ENCODE results near the gene NFIB.

The NFIB gene

GRCh38 chr9:14313951-14314423 is at the start of gene NFIB:
NFIB (minus strand) TSS chr9:14314141; CDS start chr9:14313511, 630 bp downstream.
- Histone ChIP-seq H3K9ac (no peak within 1 kb of the TSS), H3K36me3 (no peaks in the 10 kb centered on the region), H3K4me1 (peaks cover 23% of the 10 kb centered on the region), H3K27ac (no peak within 1 kb of the TSS), H3K9me3 (peaks cover 33% of the 10 kb centered on the region), H4K20me1 (no peaks in the 10 kb centered on the region), H3K4me3 (no peak within 1 kb of the TSS), H3K27me3 (no peaks in the 10 kb centered on the region), H3K4me2 (no peak within 1 kb of the TSS)
- no peak for TF ChIP-seq Cebpa-rat (IDR thresholded peaks at IDR 0.05)

- Histone ChIP-seq H3K27me3 (no peaks in the 10 kb centered on the region), H3K4me2 (no peak overlapping the region), H3K4me3 (no peak overlapping the region), H3K9me3 (no peaks in the 10 kb centered on the region), H3K9ac (no peak overlapping the region), H4K20me1 (no peaks in the 10 kb centered on the region), H3K36me3 (no peaks in the 10 kb centered on the region), H3K4me1 (peaks cover 16% of the 10 kb centered on the region), H3K27ac (no peak overlapping the region)
- TF ChIP-seq Cebpa-rat (IDR thresholded peaks at IDR 0.05) = no peak
Observed at GRCh38 chr9:14362175-14362574, 48.2 kb upstream of the NFIB start.

GRCh38 chr9:14361074-14361473 is 47.1 kb upstream of the NFIB start:
- H3K9me3 ChIP-seq = no peaks in the 10 kb centered on the region
- H3K27me3 ChIP-seq = no peaks in the 10 kb centered on the region
- H3K4me3 ChIP-seq = no peak overlapping the region
- no peaks in the 10 kb centered on the region for H4K20me1 ChIP-seq
- no peak overlapping the region for H3K27ac ChIP-seq
- no peak overlapping the region for H3K9ac ChIP-seq
- H3K4me2 ChIP-seq = no peak overlapping the region
- H3K4me1 ChIP-seq = peaks cover 6% of the 10 kb centered on the region
- no peaks in the 10 kb centered on the region for H3K36me3 ChIP-seq
- no peak for TF ChIP-seq Cebpa-rat (IDR thresholded peaks at IDR 0.05)

- Histone ChIP-seq H3K4me1 (no peaks in the 10 kb centered on the region), H3K27me3 (no peaks in the 10 kb centered on the region), H3K9me3 (no peaks in the 10 kb centered on the region), H4K20me1 (no peaks in the 10 kb centered on the region), H3K4me3 (no peak overlapping the region), H3K27ac (no peak overlapping the region), H3K9ac (no peak overlapping the region), H3K4me2 (no peak overlapping the region), H3K36me3 (no peaks in the 10 kb centered on the region)
- TF ChIP-seq Cebpa-rat (IDR thresholded peaks at IDR 0.05) = no peak
Observed at GRCh38 chr9:14358523-14358922, 44.6 kb upstream of the NFIB start.

GRCh38 chr9:14356351-14357265 is 42.7 kb upstream of the NFIB start:
- H3K4me2 ChIP-seq = no peak overlapping the region
- peaks cover 2% of the 10 kb centered on the region for H3K27me3 ChIP-seq
- no peak for TF ChIP-seq Cebpa-rat (IDR thresholded peaks at IDR 0.05)
- no peaks in the 10 kb centered on the region for H3K9me3 ChIP-seq
- H4K20me1 ChIP-seq = no peaks in the 10 kb centered on the region
- no peaks in the 10 kb centered on the region for H3K36me3 ChIP-seq
- H3K4me3 ChIP-seq = no peak overlapping the region
- no peak overlapping the region for H3K27ac ChIP-seq
- H3K9ac ChIP-seq = no peak overlapping the region
- H3K4me1 ChIP-seq = no peaks in the 10 kb centered on the region

- H3K27me3 ChIP-seq = peaks cover 26% of the 10 kb centered on the region
Observed at GRCh38 chr9:14354201-14354600, 40.3 kb upstream of the NFIB start.

GRCh38 chr9:14353222-14354056 is 39.5 kb upstream of the NFIB start:
- no peak overlapping the region for H3K4me2 ChIP-seq
- H3K36me3 ChIP-seq = no peaks in the 10 kb centered on the region
- no peak overlapping the region for H3K4me3 ChIP-seq
- no peak overlapping the region for H3K9ac ChIP-seq
- peaks cover 26% of the 10 kb centered on the region for H4K20me1 ChIP-seq
- H3K27me3 ChIP-seq = peaks cover 34% of the 10 kb centered on the region
- no peak overlapping the region for H3K27ac ChIP-seq
- no peaks in the 10 kb centered on the region for H3K9me3 ChIP-seq
- H3K4me1 ChIP-seq = peaks cover 17% of the 10 kb centered on the region
- no peak for TF ChIP-seq Cebpa-rat (IDR thresholded peaks at IDR 0.05)

More at GRCh38 chr9:14354201-14354600, 40.3 kb upstream of the NFIB start:
- Histone ChIP-seq H3K36me3 (no peaks in the 10 kb centered on the region), H3K9me3 (no peaks in the 10 kb centered on the region), H3K27ac (no peak overlapping the region), H3K4me1 (peaks cover 10% of the 10 kb centered on the region), H3K4me3 (no peak overlapping the region), H3K9ac (no peak overlapping the region), H4K20me1 (peaks cover 19% of the 10 kb centered on the region), H3K4me2 (no peak overlapping the region)
- no peak for TF ChIP-seq Cebpa-rat (IDR thresholded peaks at IDR 0.05)

- Histone ChIP-seq H3K27me3 (peaks cover 43% of the 10 kb centered on the region), H3K4me1 (peaks cover 25% of the 10 kb centered on the region), H3K36me3 (no peaks in the 10 kb centered on the region), H3K27ac (no peak overlapping the region), H3K9ac (no peak overlapping the region), H4K20me1 (peaks cover 31% of the 10 kb centered on the region), H3K9me3 (peaks cover 6% of the 10 kb centered on the region), H3K4me3 (no peak overlapping the region), H3K4me2 (no peak overlapping the region)
- TF ChIP-seq Cebpa-rat (IDR thresholded peaks at IDR 0.05) = no peak
Observed at GRCh38 chr9:14352503-14352902, 38.6 kb upstream of the NFIB start.

GRCh38 chr9:14351221-14351836 is 37.4 kb upstream of the NFIB start:
- H3K4me2 ChIP-seq = no peak overlapping the region
- no peak for TF ChIP-seq Cebpa-rat (IDR thresholded peaks at IDR 0.05)
- no peak overlapping the region for H3K27ac ChIP-seq
- H3K36me3 ChIP-seq = no peaks in the 10 kb centered on the region
- peaks cover 55% of the 10 kb centered on the region for H3K27me3 ChIP-seq
- no peak overlapping the region for H3K4me3 ChIP-seq
- H3K9me3 ChIP-seq = peaks cover 18% of the 10 kb centered on the region
- peaks cover 25% of the 10 kb centered on the region for H3K4me1 ChIP-seq
- H3K9ac ChIP-seq = no peak overlapping the region
- peaks cover 31% of the 10 kb centered on the region for H4K20me1 ChIP-seq

Measured in BLaER1 (cell line).